ENCODE data around the gene INSM1.

Gene INSM1

DNA sequence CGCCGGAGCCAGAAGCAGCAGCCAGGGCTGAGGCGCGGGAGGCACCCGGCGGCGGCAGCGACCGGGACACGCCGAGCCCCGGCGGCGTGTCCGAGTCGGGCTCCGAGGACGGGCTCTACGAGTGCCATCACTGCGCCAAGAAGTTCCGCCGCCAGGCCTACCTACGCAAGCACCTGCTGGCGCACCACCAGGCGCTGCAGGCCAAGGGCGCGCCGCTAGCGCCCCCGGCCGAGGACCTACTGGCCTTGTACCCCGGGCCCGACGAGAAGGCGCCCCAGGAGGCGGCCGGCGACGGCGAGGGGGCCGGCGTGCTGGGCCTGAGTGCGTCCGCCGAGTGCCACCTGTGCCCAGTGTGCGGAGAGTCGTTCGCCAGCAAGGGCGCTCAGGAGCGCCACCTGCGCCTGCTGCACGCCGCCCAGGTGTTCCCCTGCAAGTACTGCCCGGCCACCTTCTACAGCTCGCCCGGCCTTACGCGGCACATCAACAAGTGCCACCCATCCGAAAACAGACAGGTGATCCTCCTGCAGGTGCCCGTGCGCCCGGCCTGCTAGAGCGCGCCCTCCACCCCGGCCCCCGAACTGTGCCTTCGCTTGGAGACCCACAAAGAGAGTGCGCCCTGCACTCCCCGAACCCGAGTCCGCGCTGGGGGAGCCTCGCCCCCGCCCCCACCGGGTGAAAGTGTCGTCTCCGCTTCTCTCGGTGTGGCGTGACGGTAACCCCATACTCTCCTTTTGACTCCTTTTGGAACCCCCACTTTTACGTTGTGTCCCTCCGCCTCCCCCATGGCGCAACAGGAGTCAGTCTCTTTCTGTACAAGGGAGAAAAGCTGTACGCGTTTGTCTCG lies 1.6 kb downstream of the INSM1 start:
- Histone ChIP-seq H3K4me1 (ENCODE audit: control insufficient read depth, insufficient read depth, low read length) (peaks cover 13% of the 10 kb centered on the region), H3K9ac (ENCODE audit: low read length in 2 of 2) (no peak overlapping the region), H3K9me3 (ENCODE audit: control insufficient read depth in 2 of 2, low read length in 2 of 2) (no peaks in the 10 kb centered on the region), H3K4me3 (ENCODE audit: low read length in 2 of 2) (peak overlapping the region in 1 of 2 donors; percentile 47), H3K27ac (ENCODE audit: low read length) (no peak overlapping the region), H3K27me3 (ENCODE audit: control insufficient read depth in 1 of 2, insufficient read depth in 2 of 2, low read length in 2 of 2) (peaks cover 40 to 73% of the 10 kb centered on the region in 2 donors), H3K36me3 (ENCODE audit: control insufficient read depth in 2 of 2, insufficient read depth in 2 of 2, low read length in 2 of 2) (no peaks in the 10 kb centered on the region)

DNA sequence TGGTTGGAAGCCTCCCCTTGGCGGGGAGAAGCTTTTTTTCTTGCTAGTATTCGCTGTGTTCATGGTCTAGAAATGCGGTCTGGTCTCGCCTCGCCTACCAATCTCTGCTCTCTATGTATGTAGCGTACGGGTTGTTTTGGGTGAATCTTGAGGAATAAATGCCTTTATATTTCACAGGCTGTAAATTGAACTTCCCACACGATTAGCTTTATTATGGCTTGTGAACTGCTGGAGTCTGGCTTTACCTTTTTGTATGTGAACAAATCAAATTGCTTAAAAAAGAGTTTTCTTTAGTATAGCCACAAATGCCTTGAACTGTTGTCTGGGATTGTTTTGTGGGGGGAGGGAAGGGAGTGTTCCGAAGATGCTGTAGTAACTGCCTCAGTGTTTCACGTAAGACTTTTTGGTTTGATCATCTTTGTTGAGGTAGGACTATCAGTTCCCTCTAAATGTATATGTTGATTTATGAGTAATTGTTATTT lies 2.2 kb downstream of the INSM1 start:
- peaks cover 13% of the 10 kb centered on the region for H3K4me1 ChIP-seq (ENCODE audit: control insufficient read depth, insufficient read depth, low read length)
- no peak overlapping the region for H3K9ac ChIP-seq (ENCODE audit: low read length in 2 of 2)
- no peak overlapping the region for H3K4me3 ChIP-seq (ENCODE audit: low read length in 2 of 2)
- no peaks in the 10 kb centered on the region for H3K9me3 ChIP-seq (ENCODE audit: control insufficient read depth in 2 of 2, low read length in 2 of 2)
- H3K27me3 ChIP-seq (ENCODE audit: control insufficient read depth in 1 of 2, insufficient read depth in 2 of 2, low read length in 2 of 2): peaks cover 38 to 66% of the 10 kb centered on the region in 2 donors
- H3K36me3 ChIP-seq (ENCODE audit: control insufficient read depth in 2 of 2, insufficient read depth in 2 of 2, low read length in 2 of 2): no peaks in the 10 kb centered on the region
- H3K27ac ChIP-seq (ENCODE audit: low read length): no peak overlapping the region

DNA sequence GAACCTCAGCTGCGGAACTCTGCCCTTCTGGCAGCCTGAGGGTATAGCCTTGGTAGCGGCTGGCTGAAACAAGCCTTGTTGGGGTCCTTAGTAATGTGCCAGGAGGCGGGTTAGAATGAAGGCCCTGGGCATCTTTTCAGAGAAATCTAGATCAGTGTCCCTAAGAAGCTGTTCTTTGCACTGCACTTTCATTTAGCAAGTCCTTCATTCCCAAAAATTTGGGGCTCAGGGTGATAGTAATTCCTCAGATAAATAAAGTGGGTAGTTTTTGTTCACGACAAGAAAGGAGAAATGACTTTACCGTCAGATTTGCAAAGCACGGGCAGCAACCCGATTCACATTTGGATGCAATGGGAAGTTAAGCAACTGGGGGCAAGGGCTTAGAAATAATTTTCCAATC lies 3.2 kb downstream of the INSM1 start:
- peaks cover 13% of the 10 kb centered on the region for H3K4me1 ChIP-seq (ENCODE audit: control insufficient read depth, insufficient read depth, low read length)
- no peak overlapping the region for H3K4me3 ChIP-seq (ENCODE audit: low read length in 2 of 2)
- H3K9ac ChIP-seq (ENCODE audit: low read length in 2 of 2): no peak overlapping the region
- H3K27ac ChIP-seq (ENCODE audit: low read length): no peak overlapping the region
- H3K9me3 ChIP-seq (ENCODE audit: control insufficient read depth in 2 of 2, low read length in 2 of 2): no peaks in the 10 kb centered on the region
- H3K36me3 ChIP-seq (ENCODE audit: control insufficient read depth in 2 of 2, insufficient read depth in 2 of 2, low read length in 2 of 2): no peaks in the 10 kb centered on the region
- H3K27me3 ChIP-seq (ENCODE audit: control insufficient read depth in 1 of 2, insufficient read depth in 2 of 2, low read length in 2 of 2): peaks cover 37 to 62% of the 10 kb centered on the region in 2 donors

DNA sequence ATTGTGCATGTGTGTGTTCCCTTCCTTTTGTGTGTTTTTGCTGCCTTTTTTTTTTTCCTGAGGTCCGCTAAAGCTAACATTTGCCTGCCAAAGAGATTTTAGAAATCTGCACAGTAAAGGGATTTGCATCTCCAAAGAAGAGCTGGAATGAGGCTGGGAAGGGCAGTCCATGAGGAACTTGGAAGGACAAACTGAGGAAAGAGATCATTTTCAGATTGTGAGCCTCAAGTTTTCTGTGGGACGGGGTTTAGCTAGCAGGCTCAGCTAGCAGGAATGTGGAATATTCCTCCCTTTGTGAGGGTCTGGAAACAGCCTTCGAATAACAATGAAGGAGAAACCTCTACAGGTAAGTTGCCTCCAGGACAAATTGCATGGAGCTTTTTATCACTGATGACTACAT lies 3.8 kb downstream of the INSM1 start:
- H3K4me1 ChIP-seq (ENCODE audit: control insufficient read depth, insufficient read depth, low read length): peaks cover 12% of the 10 kb centered on the region
- H3K27ac ChIP-seq (ENCODE audit: low read length): no peak overlapping the region
- no peak overlapping the region for H3K4me3 ChIP-seq (ENCODE audit: low read length in 2 of 2)
- H3K27me3 ChIP-seq (ENCODE audit: control insufficient read depth in 1 of 2, insufficient read depth in 2 of 2, low read length in 2 of 2): peaks cover 35 to 58% of the 10 kb centered on the region in 2 donors
- no peak overlapping the region for H3K9ac ChIP-seq (ENCODE audit: low read length in 2 of 2)
- H3K9me3 ChIP-seq (ENCODE audit: control insufficient read depth in 2 of 2, low read length in 2 of 2): no peaks in the 10 kb centered on the region
- H3K36me3 ChIP-seq (ENCODE audit: control insufficient read depth in 2 of 2, insufficient read depth in 2 of 2, low read length in 2 of 2): no peaks in the 10 kb centered on the region

DNA sequence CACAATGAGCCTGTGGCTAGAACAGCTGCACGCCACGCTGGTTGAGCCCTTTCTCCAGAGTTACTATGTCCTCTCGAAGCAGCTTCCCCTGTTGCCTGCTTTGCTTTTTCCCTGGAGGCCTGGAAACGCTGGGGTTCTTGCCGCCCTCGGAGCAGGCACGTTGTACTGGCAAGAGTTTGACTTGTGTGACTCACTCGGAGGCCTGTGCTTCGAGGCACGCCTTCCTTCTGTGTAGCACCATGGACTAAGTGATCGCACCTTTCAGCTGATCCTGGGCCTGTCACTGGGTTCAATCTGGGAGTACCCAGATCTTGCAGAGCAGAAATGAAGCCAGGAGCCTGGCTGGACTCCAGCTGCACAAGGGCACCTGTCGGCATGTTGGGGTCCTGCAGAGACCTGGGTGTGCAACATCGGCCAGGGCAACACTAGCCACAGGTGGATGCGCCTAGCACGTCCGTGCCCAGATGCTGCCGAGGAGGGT lies 5.2 kb downstream of the INSM1 start:
- Histone ChIP-seq H3K36me3 (ENCODE audit: control insufficient read depth in 2 of 2, insufficient read depth in 2 of 2, low read length in 2 of 2) (no peaks in the 10 kb centered on the region), H3K27me3 (ENCODE audit: control insufficient read depth in 1 of 2, insufficient read depth in 2 of 2, low read length in 2 of 2) (peaks cover 32 to 48% of the 10 kb centered on the region in 2 donors), H3K9me3 (ENCODE audit: control insufficient read depth in 2 of 2, low read length in 2 of 2) (no peaks in the 10 kb centered on the region), H3K4me3 (ENCODE audit: low read length in 2 of 2) (no peak overlapping the region), H3K9ac (ENCODE audit: low read length in 2 of 2) (no peak overlapping the region), H3K27ac (ENCODE audit: low read length) (no peak overlapping the region), H3K4me1 (ENCODE audit: control insufficient read depth, insufficient read depth, low read length) (peaks cover 8% of the 10 kb centered on the region)

DNA sequence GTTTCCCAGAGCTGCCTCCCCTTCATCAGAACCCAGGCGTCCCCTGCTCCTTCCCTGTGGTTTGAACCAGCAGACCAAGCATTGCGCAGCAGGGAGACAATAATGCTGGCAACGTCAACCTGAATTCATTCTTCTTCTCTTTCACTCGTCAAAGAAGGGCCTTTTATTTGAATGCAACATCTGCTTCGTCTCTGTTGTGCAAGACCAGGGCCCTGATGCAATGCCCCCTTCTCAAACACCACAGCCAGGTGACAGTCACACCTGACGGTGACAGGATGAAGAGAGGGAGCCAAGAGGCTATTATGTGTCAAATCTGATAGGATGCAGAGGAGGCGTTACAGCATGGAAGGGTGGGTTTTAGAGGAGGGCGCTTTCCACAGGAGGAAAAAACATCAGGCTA lies 8.0 kb downstream of the INSM1 start:
- Histone ChIP-seq H3K4me1 (ENCODE audit: control insufficient read depth, insufficient read depth, low read length) (no peaks in the 10 kb centered on the region), H3K4me3 (ENCODE audit: low read length in 2 of 2) (no peak overlapping the region), H3K9me3 (ENCODE audit: control insufficient read depth in 2 of 2, low read length in 2 of 2) (no peaks in the 10 kb centered on the region), H3K27ac (ENCODE audit: low read length) (no peak overlapping the region), H3K27me3 (ENCODE audit: control insufficient read depth in 1 of 2, insufficient read depth in 2 of 2, low read length in 2 of 2) (peaks cover 26 to 29% of the 10 kb centered on the region in 2 donors), H3K36me3 (ENCODE audit: control insufficient read depth in 2 of 2, insufficient read depth in 2 of 2, low read length in 2 of 2) (no peaks in the 10 kb centered on the region), H3K9ac (ENCODE audit: low read length in 2 of 2) (no peak overlapping the region)

DNA sequence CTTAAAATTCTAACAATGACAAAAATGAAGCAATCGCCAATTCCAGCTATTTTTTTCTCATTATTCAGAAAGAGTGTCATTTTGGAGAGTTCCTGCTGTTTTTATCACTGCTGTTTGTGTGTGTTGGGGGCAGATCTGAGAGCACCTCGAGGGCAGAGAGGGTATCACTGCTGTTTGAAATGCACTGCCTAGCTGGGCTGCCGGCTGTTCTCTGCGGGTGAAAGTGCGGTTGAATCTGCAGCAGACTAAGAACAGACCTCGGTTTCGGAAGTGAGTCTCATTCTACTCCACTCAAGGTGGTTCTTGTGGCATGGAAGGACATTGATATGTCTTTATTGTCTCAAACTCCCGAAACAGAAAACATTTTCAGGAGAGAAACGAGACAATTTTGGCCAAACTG lies 18.3 kb downstream of the INSM1 start:
- H3K27me3 ChIP-seq (ENCODE audit: control insufficient read depth in 1 of 2, insufficient read depth in 2 of 2, low read length in 2 of 2): peaks cover 7 to 14% of the 10 kb centered on the region in 2 donors
- H3K36me3 ChIP-seq (ENCODE audit: control insufficient read depth in 2 of 2, insufficient read depth in 2 of 2, low read length in 2 of 2): no peaks in the 10 kb centered on the region
- no peaks in the 10 kb centered on the region for H3K9me3 ChIP-seq (ENCODE audit: control insufficient read depth in 2 of 2, low read length in 2 of 2)
- no peak overlapping the region for H3K27ac ChIP-seq (ENCODE audit: low read length)
- no peaks in the 10 kb centered on the region for H3K4me1 ChIP-seq (ENCODE audit: control insufficient read depth, insufficient read depth, low read length)
- no peak overlapping the region for H3K4me3 ChIP-seq (ENCODE audit: low read length in 2 of 2)
- H3K9ac ChIP-seq (ENCODE audit: low read length in 2 of 2): no peak overlapping the region

DNA sequence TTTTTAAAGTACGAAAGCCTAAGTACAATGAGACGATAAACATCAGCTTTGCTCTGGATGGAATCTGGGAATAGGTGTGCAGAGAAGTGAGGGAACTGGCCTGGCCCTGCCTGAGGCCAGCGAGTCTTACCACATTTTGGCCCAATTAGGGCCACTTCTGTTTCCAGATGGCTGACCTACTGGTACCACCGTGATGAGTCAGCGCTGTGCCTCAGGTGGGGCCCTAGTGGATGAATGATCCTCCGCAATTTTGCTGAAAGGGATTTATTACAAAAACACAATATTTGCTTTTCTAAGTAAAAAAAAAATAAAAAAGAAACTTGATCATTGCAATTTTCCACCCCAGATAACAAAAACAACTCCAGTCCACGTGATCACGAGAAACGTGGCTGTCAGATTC lies 22.5 kb downstream of the INSM1 start:
- Histone ChIP-seq H3K4me3 (ENCODE audit: low read length in 2 of 2) (no peak overlapping the region), H3K9ac (ENCODE audit: low read length in 2 of 2) (no peak overlapping the region), H3K27ac (ENCODE audit: low read length) (no peak overlapping the region), H3K4me1 (ENCODE audit: control insufficient read depth, insufficient read depth, low read length) (no peaks in the 10 kb centered on the region), H3K27me3 (ENCODE audit: control insufficient read depth in 1 of 2, insufficient read depth in 2 of 2, low read length in 2 of 2) (no peaks in the 10 kb centered on the region), H3K36me3 (ENCODE audit: control insufficient read depth in 2 of 2, insufficient read depth in 2 of 2, low read length in 2 of 2) (peaks cover 0 to 7% of the 10 kb centered on the region in 2 donors), H3K9me3 (ENCODE audit: control insufficient read depth in 2 of 2, low read length in 2 of 2) (no peaks in the 10 kb centered on the region)

DNA sequence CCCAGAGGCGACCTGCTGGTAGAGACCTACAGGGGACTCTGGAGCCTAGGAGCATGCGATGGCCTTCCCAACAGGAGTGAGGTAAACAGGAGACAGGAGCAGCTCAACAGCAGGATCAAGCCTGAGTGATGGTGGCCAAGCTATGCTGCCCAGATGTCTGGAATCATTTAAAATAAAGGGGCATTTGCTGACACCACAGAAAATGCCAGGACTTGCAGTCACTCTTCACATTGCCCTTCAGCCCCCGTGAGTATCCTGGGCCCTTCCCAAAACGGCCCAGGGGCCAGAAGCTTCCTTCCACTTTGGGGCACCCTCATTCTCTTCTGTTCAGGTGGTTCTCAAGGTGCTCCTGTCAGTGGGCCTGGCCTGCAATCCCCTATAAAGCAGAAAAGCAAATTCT lies 23.2 kb downstream of the INSM1 start:
- peaks cover 0 to 7% of the 10 kb centered on the region in 2 donors for H3K36me3 ChIP-seq (ENCODE audit: control insufficient read depth in 2 of 2, insufficient read depth in 2 of 2, low read length in 2 of 2)
- no peak overlapping the region for H3K27ac ChIP-seq (ENCODE audit: low read length)
- no peaks in the 10 kb centered on the region for H3K9me3 ChIP-seq (ENCODE audit: control insufficient read depth in 2 of 2, low read length in 2 of 2)
- no peaks in the 10 kb centered on the region for H3K27me3 ChIP-seq (ENCODE audit: control insufficient read depth in 1 of 2, insufficient read depth in 2 of 2, low read length in 2 of 2)
- H3K4me1 ChIP-seq (ENCODE audit: control insufficient read depth, insufficient read depth, low read length): no peaks in the 10 kb centered on the region
- no peak overlapping the region for H3K9ac ChIP-seq (ENCODE audit: low read length in 2 of 2)
- no peak overlapping the region for H3K4me3 ChIP-seq (ENCODE audit: low read length in 2 of 2)

DNA sequence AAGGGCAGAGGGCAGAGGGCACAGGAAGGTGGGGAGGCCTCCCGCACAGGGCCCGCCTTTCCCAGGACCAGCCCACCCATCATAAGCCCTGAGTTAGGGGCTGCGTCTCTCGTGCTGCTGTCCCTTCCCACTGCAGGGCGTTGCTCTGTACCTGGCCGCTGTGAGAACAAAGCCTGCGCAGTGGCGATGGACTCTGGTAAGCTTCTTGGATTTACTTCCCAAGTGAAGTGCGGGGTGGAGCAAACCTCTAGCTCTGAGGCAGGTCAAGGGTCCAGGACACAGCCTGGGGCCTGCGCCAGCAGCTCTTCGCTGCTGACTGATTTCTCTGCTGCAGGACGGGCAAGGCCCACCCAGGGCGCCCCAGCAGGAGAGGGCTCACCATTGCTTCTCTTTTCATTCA lies 23.9 kb downstream of the INSM1 start:
- H3K4me3 ChIP-seq (ENCODE audit: low read length in 2 of 2): no peak overlapping the region
- no peaks in the 10 kb centered on the region for H3K27me3 ChIP-seq (ENCODE audit: control insufficient read depth in 1 of 2, insufficient read depth in 2 of 2, low read length in 2 of 2)
- no peaks in the 10 kb centered on the region for H3K9me3 ChIP-seq (ENCODE audit: control insufficient read depth in 2 of 2, low read length in 2 of 2)
- H3K27ac ChIP-seq (ENCODE audit: low read length): no peak overlapping the region
- no peak overlapping the region for H3K9ac ChIP-seq (ENCODE audit: low read length in 2 of 2)
- no peaks in the 10 kb centered on the region for H3K4me1 ChIP-seq (ENCODE audit: control insufficient read depth, insufficient read depth, low read length)
- peaks cover 0 to 7% of the 10 kb centered on the region in 2 donors for H3K36me3 ChIP-seq (ENCODE audit: control insufficient read depth in 2 of 2, insufficient read depth in 2 of 2, low read length in 2 of 2)
